Activated CD8-positive, alpha-beta T cell treated with anti-CD3 and anti-CD28 coated beads for 36 hours (primary cell): ENCODE results near the gene BICD1. TPM values are rescaled to one million over a fixed set of nuclear protein-coding genes. Genes with fewer than 3 reads are reported as not detected.

Experiments
- ATAC-seq: fragments of 200-7000 bp; cut with Tn5 transposase; one replicate; pipeline ENCODE4 v1.10.0; 2021; ENCODE audit warnings: mild to moderate bottlenecking, moderate library complexity
- CTCF ChIA-PET: fragments of 350-600 bp; sonication (Branson Sonifier 250); formaldehyde crosslinking; loops from one replicate; lab custom pipeline; 2021; ENCODE audit warnings: antibody characterized with exemption; lab: Charles Lee
- POLR2A ChIA-PET: fragments of 350-600 bp; sonication (Branson Sonifier 250); formaldehyde crosslinking; loops from one replicate; lab custom pipeline; 2021; ENCODE audit warnings: antibody characterized with exemption; lab: Charles Lee
- DNase-seq: peaks from one replicate; pipeline ENCODE4 v3.0.0-alpha.2; 2020
- H3K27ac Mint-ChIP-seq: one replicate; pipeline ENCODE4 v1.8.0; 2021; ENCODE audit warnings: mild to moderate bottlenecking, mixed read lengths
- H3K27me3 Mint-ChIP-seq: one replicate; pipeline ENCODE4 v1.8.0; 2021; ENCODE audit warnings: mixed read lengths
- H3K36me3 Mint-ChIP-seq: one replicate; pipeline ENCODE4 v1.8.0; 2021; ENCODE audit warnings: low read depth, mixed read lengths
- H3K4me1 Mint-ChIP-seq: one replicate; pipeline ENCODE4 v1.8.0; 2021; ENCODE audit warnings: low read depth, mixed read lengths
- H3K4me3 Mint-ChIP-seq: one replicate; pipeline ENCODE4 v1.8.0; 2021; ENCODE audit warnings: mild to moderate bottlenecking, moderate library complexity, mixed read lengths
- H3K9me3 Mint-ChIP-seq: one replicate; pipeline ENCODE4 v1.8.0; 2021; ENCODE audit warnings: mixed read lengths
- CTCF ChIP-seq: fragments of 200-600 bp; IDR thresholded peaks from one replicate; pipeline ENCODE4 v1.8.0; 2022; ENCODE audit warnings: antibody characterized with exemption, mild to moderate bottlenecking
- intact Hi-C: fragments of 100-400 bp; cut with micrococcal nuclease; formaldehyde crosslinking; loops from one replicate; pipeline ENCODE4 v1.10.0; 2022
- total RNA-seq, 2 experiments: library from RNA; stranded (reverse); gene quantifications; one replicate each; pipeline ENCODE4 v1.2.3, GENCODE V29; 2021

The BICD1 gene
- total RNA-seq = 10 to 100 TPM; 12.5 to 13.2 TPM

- Mint-ChIP-seq H3K9me3 (no peaks in the 10 kb centered on the region), H3K4me3 (peak within 1 kb of the TSS; percentile 97), H3K27me3 (peaks cover 2% of the 10 kb centered on the region), H3K4me1 (peaks cover 25% of the 10 kb centered on the region), H3K27ac (peak within 1 kb of the TSS; percentile 93), H3K36me3 (no peaks in the 10 kb centered on the region)
- DNase-seq = peak; percentile 81
- POLR2A ChIA-PET = interaction anchor here (0.6 to 2.2 kb wide), 9 partner anchors 13 to 454 kb away, joined by 3 to 5 read pairs (median 3); no protein-coding TSS in a partner anchor
- CTCF ChIA-PET = interaction anchor here (0.7 to 2.8 kb wide), 13 partner anchors 9 to 454 kb away, joined by 3 to 12 read pairs (median 3); no protein-coding TSS in a partner anchor
- TF ChIP-seq CTCF = peak; percentile 28
- intact Hi-C loops = no loop called here
- ATAC-seq = peak; percentile 86
Measured at GRCh38 chr12:32106517-32107358, at the start of gene BICD1. BICD1 (plus strand) TSS chr12:32106847; CDS start chr12:32107332, 485 bp downstream.

- H3K27me3 Mint-ChIP-seq = peaks cover 1% of the 10 kb centered on the region
- no peak overlapping the region for H3K27ac Mint-ChIP-seq
- no peak overlapping the region for H3K4me3 Mint-ChIP-seq
- no peak for TF ChIP-seq CTCF
- ATAC-seq = no peak
- peaks cover 9% of the 10 kb centered on the region for H3K4me1 Mint-ChIP-seq
- H3K36me3 Mint-ChIP-seq = no peaks in the 10 kb centered on the region
- intact Hi-C loops = loop anchor here (5.0 kb wide), 1 partner anchor 241 kb away; no protein-coding TSS in a partner anchor
- no peak for DNase-seq
- ChIA-PET POLR2A (interaction anchor here (0.6 kb wide), 1 partner anchor 10 kb away, joined by 3 read pairs; no protein-coding TSS in a partner anchor), CTCF (interaction anchor here (0.6 to 2.9 kb wide), 23 partner anchors 10 to 408 kb away, joined by 3 to 17 read pairs (median 4); partner anchors contain the start of gene BICD1)
- no peaks in the 10 kb centered on the region for H3K9me3 Mint-ChIP-seq
Measured at GRCh38 chr12:32061033-32061432, 45.6 kb upstream of the BICD1 start.

- ATAC-seq (no peak), DNase-seq (no peak)
- intact Hi-C loops = loop anchor here (5.0 kb wide), 1 partner anchor 239 kb away; no protein-coding TSS in a partner anchor
- Mint-ChIP-seq H3K4me1 (peaks cover 9% of the 10 kb centered on the region), H3K4me3 (no peak overlapping the region), H3K27ac (no peak overlapping the region), H3K9me3 (no peaks in the 10 kb centered on the region), H3K36me3 (no peaks in the 10 kb centered on the region), H3K27me3 (peaks cover 1% of the 10 kb centered on the region)
- CTCF ChIA-PET = interaction anchor here (0.8 to 1.5 kb wide), 6 partner anchors 12 to 410 kb away, joined by 3 to 4 read pairs (median 3); no protein-coding TSS in a partner anchor
- POLR2A ChIA-PET = no interaction called here
- no peak for TF ChIP-seq CTCF
Measured at GRCh38 chr12:32062881-32063280, 43.8 kb upstream of the BICD1 start.

GRCh38 chr12:32063796-32064195, 42.9 kb upstream of the BICD1 start:
- no peaks in the 10 kb centered on the region for H3K9me3 Mint-ChIP-seq
- no peak for DNase-seq
- H3K4me3 Mint-ChIP-seq = no peak overlapping the region
- intact Hi-C loops = loop anchor here (5.0 kb wide), 1 partner anchor 239 kb away; no protein-coding TSS in a partner anchor
- POLR2A ChIA-PET = no interaction called here
- H3K4me1 Mint-ChIP-seq = peaks cover 9% of the 10 kb centered on the region
- no peak for ATAC-seq
- peaks cover 1% of the 10 kb centered on the region for H3K27me3 Mint-ChIP-seq
- H3K27ac Mint-ChIP-seq = no peak overlapping the region
- no peak for TF ChIP-seq CTCF
- CTCF ChIA-PET = interaction anchor here (1.0 to 1.5 kb wide), 3 partner anchors 13 to 411 kb away, joined by 3 to 4 read pairs (median 4); no protein-coding TSS in a partner anchor
- H3K36me3 Mint-ChIP-seq = no peaks in the 10 kb centered on the region
